Breast epithelium (tissue), 3 donors: ENCODE data around the gene FTO.

Source experiments
- POLR2AphosphoS5 ChIP-seq, 3 donors: sonication (generic); formaldehyde crosslinking; IDR thresholded peaks; one replicate each; pipeline ENCODE4 v1.6.1; 2017; ENCODE audit warnings: antibody characterized with exemption in 3 of 3
- TF ChIP-seq, protein P1 (sequence below), 3 donors: fragments of 450-650 bp; IDR thresholded peaks; one replicate each; pipeline ENCODE4 v1.5.1; 2016 to 2017; ENCODE audit warnings: antibody characterized with exemption in 3 of 3, mild to moderate bottlenecking in 3 of 3, moderate library complexity in 3 of 3

DNA sequence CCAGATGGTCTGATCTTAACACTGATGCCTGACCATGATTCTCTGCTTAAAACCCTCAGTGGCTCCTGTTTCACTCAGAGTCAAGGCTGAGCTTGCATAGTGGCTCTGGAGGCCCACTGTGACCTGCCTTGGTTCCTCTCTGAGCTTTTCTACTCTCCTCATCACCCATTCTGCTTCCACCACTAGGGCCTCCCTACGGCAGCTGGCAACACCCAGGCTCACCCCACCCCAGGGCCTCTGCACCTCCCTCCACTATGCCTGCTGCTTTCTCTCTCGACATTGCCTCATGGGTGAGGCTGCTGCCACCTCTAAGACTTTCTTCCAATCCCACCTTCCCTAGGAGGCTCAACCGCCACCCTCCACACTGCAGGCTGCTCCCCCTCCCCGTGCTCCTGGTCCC lies 455.0 kb downstream of the FTO start:
- TF ChIP-seq, protein P1, sequence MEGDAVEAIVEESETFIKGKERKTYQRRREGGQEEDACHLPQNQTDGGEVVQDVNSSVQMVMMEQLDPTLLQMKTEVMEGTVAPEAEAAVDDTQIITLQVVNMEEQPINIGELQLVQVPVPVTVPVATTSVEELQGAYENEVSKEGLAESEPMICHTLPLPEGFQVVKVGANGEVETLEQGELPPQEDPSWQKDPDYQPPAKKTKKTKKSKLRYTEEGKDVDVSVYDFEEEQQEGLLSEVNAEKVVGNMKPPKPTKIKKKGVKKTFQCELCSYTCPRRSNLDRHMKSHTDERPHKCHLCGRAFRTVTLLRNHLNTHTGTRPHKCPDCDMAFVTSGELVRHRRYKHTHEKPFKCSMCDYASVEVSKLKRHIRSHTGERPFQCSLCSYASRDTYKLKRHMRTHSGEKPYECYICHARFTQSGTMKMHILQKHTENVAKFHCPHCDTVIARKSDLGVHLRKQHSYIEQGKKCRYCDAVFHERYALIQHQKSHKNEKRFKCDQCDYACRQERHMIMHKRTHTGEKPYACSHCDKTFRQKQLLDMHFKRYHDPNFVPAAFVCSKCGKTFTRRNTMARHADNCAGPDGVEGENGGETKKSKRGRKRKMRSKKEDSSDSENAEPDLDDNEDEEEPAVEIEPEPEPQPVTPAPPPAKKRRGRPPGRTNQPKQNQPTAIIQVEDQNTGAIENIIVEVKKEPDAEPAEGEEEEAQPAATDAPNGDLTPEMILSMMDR (IDR thresholded peaks at IDR 0.05), result no peak
- TF ChIP-seq POLR2AphosphoS5 (IDR thresholded peaks at IDR 0.05), result no peak
